NK-92 treated with Interleukin-12 subunit alpha and Interleukin-12 subunit beta, amount 100 ng/mL, for 24 hours (cell line): ENCODE results near the gene SNED1.

ENCODE experiments used
- DNase-seq: peaks from one replicate; lab custom pipeline; 2025; lab: John Stamatoyannopoulos, UW

Gene SNED1

GRCh38 chr2:241030333-241030680 lies 31.9 kb downstream of the SNED1 start:
- DNase-seq, result no peak

- DNase-seq, result no peak
These were observed 32.5 kb downstream of the SNED1 start for GRCh38 chr2:241030883-241031282.

- no peak for DNase-seq
These were observed 33.2 kb downstream of the SNED1 start for GRCh38 chr2:241031436-241032165.

- no peak for DNase-seq
These were observed 35.0 kb downstream of the SNED1 start for GRCh38 chr2:241033336-241033987.

GRCh38 chr2:241033994-241034393 lies 35.6 kb downstream of the SNED1 start:
- no peak for DNase-seq

- no peak for DNase-seq
These were observed 36.2 kb downstream of the SNED1 start for GRCh38 chr2:241034490-241035141.

GRCh38 chr2:241035142-241035817 lies 36.9 kb downstream of the SNED1 start:
- no peak for DNase-seq

GRCh38 chr2:241035818-241036396 lies 37.5 kb downstream of the SNED1 start:
- no peak for DNase-seq

GRCh38 chr2:241036397-241036963 lies 38.1 kb downstream of the SNED1 start:
- DNase-seq, result no peak

GRCh38 chr2:241036964-241037421 lies 38.6 kb downstream of the SNED1 start:
- DNase-seq, result no peak

GRCh38 chr2:241037498-241037897 lies 39.1 kb downstream of the SNED1 start:
- no peak for DNase-seq

- DNase-seq, result no peak
These were observed 40.2 kb downstream of the SNED1 start for GRCh38 chr2:241038374-241039180.

- DNase-seq, result no peak
These were observed 41.0 kb downstream of the SNED1 start for GRCh38 chr2:241039416-241039815.

GRCh38 chr2:241040081-241040803 lies 41.8 kb downstream of the SNED1 start:
- no peak for DNase-seq

GRCh38 chr2:241041589-241042158 lies 43.3 kb downstream of the SNED1 start:
- DNase-seq, result no peak

- DNase-seq, result no peak
These were observed 45.2 kb downstream of the SNED1 start for GRCh38 chr2:241043581-241043980.

GRCh38 chr2:241047253-241048010 lies 49.0 kb downstream of the SNED1 start:
- no peak for DNase-seq

GRCh38 chr2:241048149-241048948 lies 49.9 kb downstream of the SNED1 start:
- DNase-seq, result no peak
